ENCODE data around the gene ERCC6L2.

Gene ERCC6L2

DNA sequence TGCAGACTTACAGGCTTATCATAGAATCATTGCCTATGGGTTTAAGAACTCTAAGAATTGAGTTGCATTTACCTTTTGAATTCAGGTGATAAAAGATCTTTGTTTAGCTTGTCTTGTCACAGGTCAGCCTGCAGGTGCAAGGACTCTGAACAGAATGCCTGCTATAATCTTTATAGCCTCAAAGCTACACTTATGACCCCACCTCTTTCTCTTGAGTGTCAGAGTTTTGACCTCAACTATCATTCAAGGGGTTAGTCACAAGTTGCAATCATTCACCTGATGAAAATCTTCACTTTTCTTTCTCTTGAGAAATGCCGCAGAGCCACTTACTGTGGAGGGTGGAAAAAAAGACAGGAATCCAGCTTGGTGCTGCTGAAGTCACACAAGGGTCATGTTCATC lies 49.5 kb downstream of the ERCC6L2 start:
- no peak for DNase-seq

DNA sequence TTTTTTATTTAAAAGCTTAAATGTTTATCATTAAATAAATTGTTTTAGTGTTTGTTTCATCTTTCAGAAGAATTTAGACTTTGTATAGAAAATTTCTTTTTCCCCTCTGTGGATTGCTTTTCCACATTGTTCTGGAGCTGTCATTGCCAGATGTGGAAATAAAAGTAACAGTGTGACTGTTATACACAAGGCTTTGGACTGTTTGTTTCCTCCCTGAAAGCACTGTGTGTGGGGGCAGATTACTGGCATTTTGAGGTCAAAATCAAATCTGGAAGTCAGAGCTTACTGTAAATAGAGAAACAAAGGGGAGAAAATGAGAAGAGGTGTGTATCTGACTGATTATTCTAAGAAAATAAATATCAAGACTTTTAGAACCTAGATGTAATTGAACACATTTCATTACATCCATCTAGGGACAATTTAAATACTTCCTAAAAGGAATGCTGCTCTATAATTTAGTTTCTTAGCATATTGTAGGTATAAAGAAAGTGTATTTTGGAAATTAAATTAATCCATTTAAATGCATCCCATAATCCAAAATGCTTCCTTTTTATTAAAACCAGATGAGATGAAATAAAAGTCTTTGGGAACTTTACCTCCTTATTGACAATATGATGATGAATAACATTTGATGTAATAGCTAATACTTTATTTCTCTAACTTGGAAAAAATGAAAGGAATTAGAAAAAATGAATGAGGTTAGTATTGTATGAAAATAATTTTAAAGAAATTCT lies 51.9 kb downstream of the ERCC6L2 start:
- DNase-seq = no peak

- DNase-seq = no peak
Observed at GRCh38 chr9:95930277-95930676, 54.8 kb downstream of the ERCC6L2 start.

- DNase-seq = no peak
Observed at GRCh38 chr9:95935861-95936578, 60.5 kb downstream of the ERCC6L2 start.

DNA sequence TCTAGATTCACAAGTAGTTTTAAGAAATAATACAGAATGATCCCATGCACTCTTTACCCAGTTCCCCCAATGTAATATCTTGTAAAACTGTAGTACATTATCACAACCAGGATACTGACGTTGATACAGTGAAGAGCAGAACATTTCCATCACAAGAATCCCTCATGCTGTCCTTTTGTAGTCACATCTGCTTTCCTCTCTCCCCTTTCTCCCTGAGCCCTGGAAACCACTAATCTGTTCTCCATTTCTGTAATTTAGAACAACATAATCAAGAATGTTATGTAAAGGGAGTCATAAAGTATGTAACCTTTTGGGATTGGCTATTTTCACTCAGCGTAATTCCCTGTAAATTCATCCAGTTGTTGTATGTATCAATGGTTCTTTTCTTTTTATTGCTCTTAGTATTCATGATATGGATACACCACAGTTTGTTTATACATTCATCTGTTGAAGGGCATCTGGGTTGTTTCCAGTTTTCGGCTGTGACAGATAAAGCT lies 61.1 kb downstream of the ERCC6L2 start:
- no peak for DNase-seq

- peak; percentile 21 for DNase-seq
Observed at GRCh38 chr9:95937131-95937530, 61.6 kb downstream of the ERCC6L2 start.

DNA sequence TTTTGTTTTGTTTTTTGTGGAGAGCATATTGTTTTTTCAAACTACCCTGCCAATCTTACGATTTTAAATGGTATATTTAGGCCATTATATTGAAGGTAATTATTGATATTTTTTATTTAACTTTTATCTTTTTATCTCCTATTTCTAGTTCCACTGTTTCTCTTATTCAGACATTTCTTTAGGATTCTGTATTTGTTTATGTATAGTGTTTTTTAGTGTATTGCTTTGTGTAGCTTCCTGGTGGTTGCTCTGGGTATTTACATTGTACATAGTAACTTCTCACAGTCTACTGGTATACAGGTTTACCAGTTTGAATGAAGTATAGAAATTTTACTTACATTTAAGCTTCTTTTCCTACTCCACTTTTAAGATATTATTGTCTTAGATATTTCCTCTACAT lies 63.2 kb downstream of the ERCC6L2 start:
- DNase-seq = no peak

- no peak for DNase-seq
Observed at GRCh38 chr9:95939472-95939871, 64.0 kb downstream of the ERCC6L2 start.

DNA sequence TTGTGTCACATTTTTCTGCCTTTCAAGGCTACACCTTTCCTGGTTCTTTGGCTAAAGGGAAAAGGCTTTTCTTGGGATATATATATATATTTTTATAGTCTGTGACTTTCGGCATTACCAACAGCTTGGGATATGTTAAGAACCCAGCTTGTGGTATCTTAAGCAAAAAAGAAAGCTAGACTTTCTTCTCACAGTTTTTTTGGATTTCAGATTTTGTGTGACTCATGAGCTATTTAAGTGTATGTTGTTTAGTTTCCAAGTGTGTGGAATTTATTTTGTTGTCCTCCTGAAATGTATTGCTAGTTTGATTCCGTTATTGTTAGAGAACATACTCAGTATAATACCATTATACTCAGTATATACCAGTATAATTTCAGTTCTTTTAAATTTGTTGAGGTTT lies 64.8 kb downstream of the ERCC6L2 start:
- DNase-seq = no peak

- no peak for DNase-seq
Observed at GRCh38 chr9:95942016-95942415, 66.5 kb downstream of the ERCC6L2 start.

DNA sequence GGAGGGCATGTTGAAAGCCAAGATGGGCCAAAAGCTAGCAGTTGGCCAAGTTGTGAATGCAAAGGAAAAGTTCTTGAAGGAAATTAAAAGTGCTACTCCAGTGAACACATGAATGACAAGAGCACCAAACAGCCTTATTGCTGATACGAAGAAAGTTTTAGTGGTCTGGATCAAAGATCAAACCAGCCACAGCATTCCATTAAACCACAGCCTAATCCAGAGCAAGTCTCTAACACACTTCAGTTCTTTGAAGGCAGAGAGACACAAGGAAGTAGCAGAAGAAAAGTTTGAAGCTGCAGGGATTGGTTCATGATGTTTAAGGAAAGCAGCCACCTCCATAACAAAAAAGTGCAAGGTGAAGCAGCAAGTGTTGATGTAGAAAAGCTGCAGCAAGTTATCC lies 71.6 kb downstream of the ERCC6L2 start:
- DNase-seq = no peak

GRCh38 chr9:95952471-95952870 lies 77.0 kb downstream of the ERCC6L2 start:
- no peak for DNase-seq

- DNase-seq = no peak
Observed at GRCh38 chr9:95953986-95954385, 78.5 kb downstream of the ERCC6L2 start.

DNA sequence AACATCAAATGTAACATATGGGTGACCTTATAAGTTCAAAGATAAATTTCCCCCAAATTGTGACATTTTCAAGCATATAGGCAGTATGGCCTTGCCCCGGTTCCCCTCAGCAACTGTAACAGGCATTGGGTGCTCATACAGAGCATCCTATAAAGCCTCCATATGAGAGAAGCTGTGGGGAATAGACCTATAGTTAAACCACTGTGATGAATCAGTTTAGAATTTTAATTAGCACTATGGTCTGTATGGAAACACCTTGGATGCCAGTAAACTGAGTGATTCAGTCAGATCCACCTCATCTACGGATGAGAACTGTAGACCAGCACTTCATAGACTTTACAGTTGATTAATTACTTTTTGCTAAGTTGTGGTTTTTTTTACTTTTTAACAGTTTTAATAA lies 79.4 kb downstream of the ERCC6L2 start:
- DNase-seq = no peak

DNA sequence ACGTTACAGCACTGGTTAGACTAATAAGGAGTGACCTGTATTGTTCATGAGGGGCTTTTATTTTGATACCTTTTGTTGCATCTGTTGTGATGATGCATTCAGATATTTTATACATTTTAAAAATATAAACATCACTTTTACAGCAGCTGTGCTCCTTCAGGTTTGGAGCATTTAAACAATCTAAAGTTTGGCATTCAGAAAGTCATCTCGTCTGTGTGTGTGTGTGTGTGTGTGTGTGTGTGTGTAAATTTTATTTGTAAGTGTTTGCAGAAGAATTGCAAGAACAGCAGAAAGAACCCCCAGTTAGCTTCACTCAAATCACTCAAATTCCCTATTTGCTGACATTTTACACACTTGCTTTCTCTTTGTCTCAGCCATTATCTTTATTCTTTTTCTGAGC lies 87.4 kb downstream of the ERCC6L2 start:
- no peak for DNase-seq

- DNase-seq = no peak
Observed at GRCh38 chr9:95963659-95964058, 88.2 kb downstream of the ERCC6L2 start.

DNA sequence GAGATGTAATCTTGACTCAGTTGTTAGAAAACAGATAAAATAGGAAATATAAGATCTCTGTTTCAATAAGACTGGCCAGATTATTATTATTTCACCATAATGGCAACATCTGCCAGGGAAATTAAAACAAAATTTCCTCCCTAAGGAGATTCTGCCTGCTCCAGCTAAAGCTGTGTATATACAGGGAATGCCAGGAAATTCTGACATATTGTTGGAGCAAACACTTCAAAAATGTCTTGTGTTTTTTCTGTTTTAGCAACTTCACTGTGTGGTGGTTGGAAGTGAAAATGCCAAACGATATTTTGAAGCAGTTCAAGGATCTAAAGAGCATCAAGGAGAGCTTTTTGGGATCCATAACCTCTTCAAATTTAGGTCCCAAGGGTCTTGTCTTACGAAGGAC lies 90.8 kb downstream of the ERCC6L2 start:
- no peak for DNase-seq

DNA sequence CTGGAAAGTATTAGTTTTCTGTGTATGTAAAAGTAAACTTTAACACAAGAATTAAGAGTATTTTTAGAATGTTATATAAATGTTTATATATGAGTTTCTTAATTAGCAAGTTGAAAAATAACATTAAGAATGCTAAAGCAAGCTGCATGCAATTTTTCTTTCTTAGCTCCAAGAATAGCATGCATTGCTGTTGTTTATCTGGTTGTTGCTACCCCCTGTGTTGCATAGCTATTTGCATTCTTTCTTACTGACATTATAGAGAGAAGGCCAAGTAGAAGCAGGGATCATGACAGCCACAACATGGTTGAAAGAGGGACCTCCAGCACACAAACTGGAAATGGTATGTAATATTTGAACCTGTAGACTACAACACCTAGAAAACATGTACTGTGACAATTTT lies 94.8 kb downstream of the ERCC6L2 start:
- DNase-seq = no peak

DNA sequence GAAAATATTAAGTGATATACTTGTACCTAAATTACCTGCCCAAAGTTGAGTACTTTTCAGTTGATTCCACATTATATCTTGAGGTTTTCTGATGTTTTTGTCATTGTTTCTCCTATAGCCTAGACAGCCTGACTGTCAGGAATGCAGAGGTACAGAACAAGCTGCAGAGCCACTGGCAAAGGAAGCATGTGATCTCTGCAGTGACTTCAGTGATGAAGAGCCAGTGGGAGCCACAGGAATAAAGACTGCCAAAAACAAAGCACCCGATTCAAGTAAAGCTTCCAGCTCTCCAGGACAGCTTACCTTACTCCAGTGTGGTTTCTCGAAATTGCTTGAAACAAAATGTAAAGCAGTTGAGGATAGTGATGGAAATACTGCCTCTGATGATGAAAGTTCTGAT lies 96.3 kb downstream of the ERCC6L2 start:
- DNase-seq = no peak

- no peak for DNase-seq
Observed at GRCh38 chr9:95974389-95974788, 98.9 kb downstream of the ERCC6L2 start.

DNA sequence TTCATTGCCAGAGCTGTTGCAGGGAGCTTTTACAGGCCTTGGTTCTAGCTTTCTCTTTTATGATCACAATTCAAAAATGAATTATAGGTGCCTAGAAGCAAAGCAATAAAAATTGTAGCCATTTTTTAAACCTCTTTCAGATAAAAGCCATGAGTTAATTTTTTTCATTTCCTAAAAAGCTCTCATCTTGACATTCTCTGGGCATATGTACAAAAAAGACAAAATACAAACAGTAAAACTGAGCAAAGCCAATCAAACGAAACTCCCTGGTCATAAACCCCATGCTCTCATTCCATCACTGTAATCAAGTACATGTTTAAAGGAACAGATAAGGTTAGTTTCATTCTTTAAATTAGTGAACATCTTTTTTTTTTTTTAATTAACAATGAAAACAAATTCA lies 101.9 kb downstream of the ERCC6L2 start:
- DNase-seq = no peak

DNA sequence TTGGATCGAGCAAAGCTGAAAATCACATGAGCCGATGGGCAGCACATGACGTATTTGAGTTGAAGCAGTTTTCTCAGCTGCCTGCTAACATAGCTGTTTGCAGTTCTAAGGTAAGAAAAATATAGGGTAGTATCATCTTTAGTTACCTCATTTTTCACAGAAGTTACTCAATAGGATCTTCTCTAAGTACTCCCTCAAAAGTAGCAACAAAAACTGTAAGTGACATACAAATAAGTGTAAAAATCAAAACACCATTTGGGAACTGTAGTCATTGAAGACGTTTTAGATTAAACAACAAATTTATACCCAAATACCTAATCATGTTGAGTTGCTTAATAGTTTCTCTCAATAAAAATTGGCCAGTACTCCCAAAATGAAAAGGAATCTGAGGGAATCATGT lies 102.6 kb downstream of the ERCC6L2 start:
- DNase-seq = no peak

DNA sequence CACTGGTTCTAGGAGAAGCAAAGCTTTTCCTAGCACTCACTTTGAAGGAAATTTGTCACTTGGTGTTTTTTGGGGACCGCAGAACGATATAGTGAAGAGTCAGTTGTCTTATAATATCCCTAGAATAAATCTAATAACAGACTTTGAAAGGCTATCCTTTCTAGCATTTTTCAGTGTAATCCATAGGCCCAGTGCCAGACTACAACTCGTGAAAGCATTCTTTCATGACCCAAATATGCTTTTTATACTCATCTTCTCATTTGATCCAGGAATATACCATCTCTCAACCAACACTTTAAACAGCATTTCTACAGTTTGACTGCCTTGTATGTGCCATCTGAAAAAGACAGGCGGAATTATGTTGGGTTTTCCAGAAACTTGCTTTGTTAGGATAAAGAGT lies 104.0 kb downstream of the ERCC6L2 start:
- no peak for DNase-seq

- no peak for DNase-seq
Observed at GRCh38 chr9:95980262-95981125, 105.0 kb downstream of the ERCC6L2 start.

Measured in NCI-H2171 (cell line).